ENCODE data around the gene SORBS1.

The SORBS1 gene

DNA sequence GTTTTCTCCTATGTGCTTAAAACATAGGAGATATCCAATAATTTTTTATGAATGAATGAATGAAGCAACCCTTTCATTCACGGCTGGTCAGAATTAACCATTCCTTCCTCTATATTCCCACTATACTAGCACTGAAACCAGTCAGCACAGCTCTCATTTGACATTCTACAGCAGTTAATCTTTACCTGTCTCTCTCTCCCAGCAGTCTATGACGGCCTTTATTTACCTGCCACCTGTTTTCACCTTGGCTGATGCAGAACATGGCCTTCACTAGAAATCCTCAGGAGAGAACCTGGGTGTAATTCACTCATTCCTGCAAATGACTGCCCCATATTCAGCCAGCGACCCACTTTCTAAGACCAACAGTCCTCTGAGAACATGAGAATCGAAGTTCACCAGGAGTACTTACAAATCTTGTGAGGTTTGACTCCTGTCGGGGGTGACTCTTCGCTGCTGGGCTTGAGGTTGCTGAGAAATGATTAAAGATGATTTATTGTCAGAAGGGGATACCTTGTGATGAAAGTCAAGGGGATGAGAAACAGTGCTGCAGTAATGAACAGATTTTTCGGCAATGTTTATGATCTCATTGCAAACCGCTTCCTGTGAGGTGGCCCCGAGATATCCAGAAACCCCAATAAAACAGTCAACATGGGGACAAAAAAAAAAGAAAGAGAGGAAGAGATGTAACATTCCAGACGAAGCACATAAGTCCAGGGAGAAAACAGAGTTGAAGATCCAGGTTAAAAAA lies 239.4 kb downstream of the SORBS1 start:
- H3K4me3 ChIP-seq (ENCODE audit: control insufficient read depth, low read depth, low read length): no peak overlapping the region
- no peak for DNase-seq (ENCODE audit: low read depth)
- TF ChIP-seq, protein P1, sequence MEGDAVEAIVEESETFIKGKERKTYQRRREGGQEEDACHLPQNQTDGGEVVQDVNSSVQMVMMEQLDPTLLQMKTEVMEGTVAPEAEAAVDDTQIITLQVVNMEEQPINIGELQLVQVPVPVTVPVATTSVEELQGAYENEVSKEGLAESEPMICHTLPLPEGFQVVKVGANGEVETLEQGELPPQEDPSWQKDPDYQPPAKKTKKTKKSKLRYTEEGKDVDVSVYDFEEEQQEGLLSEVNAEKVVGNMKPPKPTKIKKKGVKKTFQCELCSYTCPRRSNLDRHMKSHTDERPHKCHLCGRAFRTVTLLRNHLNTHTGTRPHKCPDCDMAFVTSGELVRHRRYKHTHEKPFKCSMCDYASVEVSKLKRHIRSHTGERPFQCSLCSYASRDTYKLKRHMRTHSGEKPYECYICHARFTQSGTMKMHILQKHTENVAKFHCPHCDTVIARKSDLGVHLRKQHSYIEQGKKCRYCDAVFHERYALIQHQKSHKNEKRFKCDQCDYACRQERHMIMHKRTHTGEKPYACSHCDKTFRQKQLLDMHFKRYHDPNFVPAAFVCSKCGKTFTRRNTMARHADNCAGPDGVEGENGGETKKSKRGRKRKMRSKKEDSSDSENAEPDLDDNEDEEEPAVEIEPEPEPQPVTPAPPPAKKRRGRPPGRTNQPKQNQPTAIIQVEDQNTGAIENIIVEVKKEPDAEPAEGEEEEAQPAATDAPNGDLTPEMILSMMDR (IDR thresholded peaks at IDR 0.05; ENCODE audit: control insufficient read depth, insufficient read depth, low read depth, low read length, missing control alignments): no peak

- no peak for DNase-seq (ENCODE audit: low read depth)
- H3K4me3 ChIP-seq (ENCODE audit: control insufficient read depth, low read depth, low read length): no peak overlapping the region
- TF ChIP-seq, protein P1 (IDR thresholded peaks at IDR 0.05; ENCODE audit: control insufficient read depth, insufficient read depth, low read depth, low read length, missing control alignments): no peak
These were observed 241.9 kb downstream of the SORBS1 start for GRCh38 chr10:95319239-95319638.

GRCh38 chr10:95315509-95315908 lies 245.7 kb downstream of the SORBS1 start:
- TF ChIP-seq, protein P1 (IDR thresholded peaks at IDR 0.05; ENCODE audit: control insufficient read depth, insufficient read depth, low read depth, low read length, missing control alignments): no peak
- H3K4me3 ChIP-seq (ENCODE audit: control insufficient read depth, low read depth, low read length): no peak overlapping the region
- DNase-seq (ENCODE audit: low read depth): no peak

- H3K4me3 ChIP-seq (ENCODE audit: control insufficient read depth, low read depth, low read length): no peak overlapping the region
- TF ChIP-seq, protein P1 (IDR thresholded peaks at IDR 0.05; ENCODE audit: control insufficient read depth, insufficient read depth, low read depth, low read length, missing control alignments): no peak
- DNase-seq (ENCODE audit: low read depth): no peak
These were observed 246.8 kb downstream of the SORBS1 start for GRCh38 chr10:95314192-95314918.

DNA sequence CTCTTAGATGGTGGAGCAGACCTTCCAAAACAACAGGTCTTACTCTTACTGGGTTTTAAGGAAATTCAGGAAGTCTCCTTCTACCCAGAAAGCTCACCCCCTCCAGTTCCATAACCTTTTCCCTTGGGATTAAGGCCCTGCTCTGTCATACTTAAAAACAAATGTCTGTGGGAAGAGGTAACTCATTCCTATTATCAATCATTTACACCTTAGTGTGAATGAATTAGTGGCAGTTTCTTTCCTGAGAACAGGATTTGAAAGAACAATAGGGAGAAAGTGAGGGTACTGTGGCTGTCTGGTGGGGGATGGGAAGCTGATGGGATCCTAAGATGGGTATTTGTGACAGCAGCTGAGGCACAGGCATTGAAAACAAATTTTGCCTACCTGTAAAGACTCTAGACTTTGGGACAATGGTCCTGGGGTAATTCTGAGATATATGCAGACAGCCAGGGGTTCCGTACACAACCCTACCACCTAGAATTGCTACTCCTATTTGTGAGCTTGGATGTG lies 248.1 kb downstream of the SORBS1 start:
- no peak for DNase-seq (ENCODE audit: low read depth)
- TF ChIP-seq, protein P1 (IDR thresholded peaks at IDR 0.05; ENCODE audit: control insufficient read depth, insufficient read depth, low read depth, low read length, missing control alignments): no peak
- H3K4me3 ChIP-seq (ENCODE audit: control insufficient read depth, low read depth, low read length): no peak overlapping the region

DNA sequence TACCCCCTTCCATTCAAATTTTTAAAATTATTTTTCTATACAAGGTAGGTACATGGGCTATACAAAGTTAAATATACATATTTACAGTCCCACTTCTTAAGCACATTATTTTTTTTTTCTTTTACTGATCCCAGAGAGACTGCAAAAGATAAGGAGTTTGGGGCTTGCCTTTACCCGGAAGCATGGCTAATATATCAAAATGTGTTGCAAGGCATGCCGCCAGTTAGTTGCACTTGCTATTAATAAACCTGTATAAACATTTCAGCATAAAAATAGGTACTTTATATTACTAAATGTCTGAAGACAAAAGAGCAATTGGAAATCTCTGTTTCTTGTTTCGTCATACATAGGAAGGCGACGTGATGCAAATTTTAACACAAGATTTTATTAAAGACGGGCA lies 248.9 kb downstream of the SORBS1 start:
- H3K4me3 ChIP-seq (ENCODE audit: control insufficient read depth, low read depth, low read length): no peak overlapping the region
- TF ChIP-seq, protein P1 (IDR thresholded peaks at IDR 0.05; ENCODE audit: control insufficient read depth, insufficient read depth, low read depth, low read length, missing control alignments): no peak
- DNase-seq (ENCODE audit: low read depth): no peak

Data from AG09309 (cell line).